Peyer's patch (tissue), 4 donors: ENCODE data around the gene CHMP6. TPM values are rescaled to one million over a fixed set of nuclear protein-coding genes. Genes with fewer than 3 reads are reported as not detected.
A peak's percentile ranks its signal among the peaks of the same experiment; 100 is the strongest.

Source experiments
- DNase-seq, 3 donors: peaks; one replicate each; pipeline ENCODE4 v3.0.0-alpha.2; 2017 to 2019
- H3K27ac ChIP-seq, 4 donors: fragments of 200-600 bp; sonication (generic); one replicate each; pipeline ENCODE4 v1.5.1; 2016 to 2019
- H3K27me3 ChIP-seq, 2 donors: fragments of 200-600 bp; sonication (generic); one replicate each; pipeline ENCODE4 v1.5.1; 2019
- H3K36me3 ChIP-seq, 3 donors: fragments of 200-600 bp; sonication (generic); one replicate each; pipeline ENCODE4 v1.5.1; 2016 to 2019
- H3K4me1 ChIP-seq, 4 donors: fragments of 200-600 bp; sonication (generic); one replicate each; pipeline ENCODE4 v1.5.1; 2016 to 2019
- H3K4me3 ChIP-seq, 4 donors: fragments of 200-600 bp; sonication (generic); 1 replicate in 3 of 4; 2 replicates in 1 of 4; pipeline ENCODE4 v1.5.1; 2016 to 2019; ENCODE audit warnings: mild to moderate bottlenecking in 1 of 4
- H3K9me3 ChIP-seq, 4 donors: fragments of 200-600 bp; sonication (generic); one replicate each; pipeline ENCODE4 v1.5.1; 2016 to 2019; ENCODE audit warnings: mild to moderate bottlenecking in 1 of 4
- POLR2A ChIP-seq, 2 donors: fragments of 450-650 bp; IDR thresholded peaks; one replicate each; pipeline ENCODE4 v1.5.1; 2017; ENCODE audit warnings: antibody characterized with exemption in 2 of 2, mild to moderate bottlenecking in 2 of 2, moderate library complexity in 2 of 2
- total RNA-seq, 4 donors: library from RNA; depleted of rRNA; stranded (reverse); fragments of >200 nt; gene quantifications; one replicate each; pipeline ENCODE4 v1.1.0, GENCODE V29; 2016
- TF ChIP-seq, protein P1 (sequence below), 6 experiments: fragments of 450-650 bp in 4 of 6; fragments of 200-600 bp in 2 of 6; sonication (generic) in 1 of 6; IDR thresholded peaks; one replicate each; pipeline ENCODE4 v1.5.1; 2017 to 2019; ENCODE audit warnings: antibody characterized with exemption in 6 of 6, mild to moderate bottlenecking in 3 of 6, moderate library complexity in 1 of 6

CHMP6 gene
- total RNA-seq, 4 donors from 2014 or later = 29.9 to 57.8 (median 37.1) TPM

DNA sequence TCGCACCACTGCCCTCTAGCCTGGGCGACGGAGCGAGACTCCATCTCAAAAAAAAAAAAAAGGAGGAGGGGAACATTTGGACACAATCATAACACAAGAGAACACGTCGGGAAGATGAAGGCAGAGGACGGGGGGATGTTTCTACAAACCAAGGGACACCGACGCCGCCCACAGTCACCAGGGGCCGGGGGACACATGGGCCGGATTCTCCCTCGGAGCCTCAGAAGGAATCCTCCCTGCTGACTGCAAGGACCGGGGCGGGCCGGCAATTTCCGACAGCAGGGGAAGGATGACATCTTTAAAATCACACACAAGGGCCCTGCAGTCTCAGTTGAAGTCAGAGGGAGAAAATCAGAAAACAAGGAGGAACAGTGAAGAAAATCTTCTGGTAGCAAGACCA lies 8.1 kb upstream of the CHMP6 start:
- no peaks in the 10 kb centered on the region for H3K36me3 ChIP-seq
- no peak for DNase-seq
- H3K4me3 ChIP-seq = no peak overlapping the region
- H3K4me1 ChIP-seq = peaks cover 0 to 12% (median 5%) of the 10 kb centered on the region in 4 donors
- H3K9me3 ChIP-seq = no peaks in the 10 kb centered on the region
- TF ChIP-seq, protein P1, sequence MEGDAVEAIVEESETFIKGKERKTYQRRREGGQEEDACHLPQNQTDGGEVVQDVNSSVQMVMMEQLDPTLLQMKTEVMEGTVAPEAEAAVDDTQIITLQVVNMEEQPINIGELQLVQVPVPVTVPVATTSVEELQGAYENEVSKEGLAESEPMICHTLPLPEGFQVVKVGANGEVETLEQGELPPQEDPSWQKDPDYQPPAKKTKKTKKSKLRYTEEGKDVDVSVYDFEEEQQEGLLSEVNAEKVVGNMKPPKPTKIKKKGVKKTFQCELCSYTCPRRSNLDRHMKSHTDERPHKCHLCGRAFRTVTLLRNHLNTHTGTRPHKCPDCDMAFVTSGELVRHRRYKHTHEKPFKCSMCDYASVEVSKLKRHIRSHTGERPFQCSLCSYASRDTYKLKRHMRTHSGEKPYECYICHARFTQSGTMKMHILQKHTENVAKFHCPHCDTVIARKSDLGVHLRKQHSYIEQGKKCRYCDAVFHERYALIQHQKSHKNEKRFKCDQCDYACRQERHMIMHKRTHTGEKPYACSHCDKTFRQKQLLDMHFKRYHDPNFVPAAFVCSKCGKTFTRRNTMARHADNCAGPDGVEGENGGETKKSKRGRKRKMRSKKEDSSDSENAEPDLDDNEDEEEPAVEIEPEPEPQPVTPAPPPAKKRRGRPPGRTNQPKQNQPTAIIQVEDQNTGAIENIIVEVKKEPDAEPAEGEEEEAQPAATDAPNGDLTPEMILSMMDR (IDR thresholded peaks at IDR 0.05) = no peak
- TF ChIP-seq POLR2A (IDR thresholded peaks at IDR 0.05) = no peak
- H3K27me3 ChIP-seq = no peaks in the 10 kb centered on the region
- no peak overlapping the region for H3K27ac ChIP-seq

DNA sequence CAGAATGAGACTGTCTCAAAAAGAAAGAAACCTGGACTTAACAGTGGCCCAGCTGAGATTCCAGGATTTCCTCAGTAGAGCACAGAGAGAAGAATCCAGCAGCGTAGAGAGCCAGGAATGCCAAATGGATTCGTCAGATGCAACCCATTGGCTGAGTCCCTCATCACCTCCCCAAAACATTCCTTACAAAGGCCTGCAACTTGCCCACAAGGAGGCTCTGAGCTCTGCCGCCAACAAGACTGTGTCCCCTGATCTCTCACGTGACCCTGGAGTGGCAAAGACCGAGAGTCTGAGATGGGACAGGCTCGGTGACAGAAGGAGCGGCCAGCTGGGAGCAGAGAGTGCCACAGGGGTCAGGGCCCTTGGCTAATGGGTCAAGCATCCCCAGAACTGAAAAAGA lies 6.9 kb upstream of the CHMP6 start:
- TF ChIP-seq POLR2A (IDR thresholded peaks at IDR 0.05) = no peak
- TF ChIP-seq, protein P1 (IDR thresholded peaks at IDR 0.05) = peak in 1 of 6 experiments; percentile 4
- Histone ChIP-seq H3K4me3 (no peak overlapping the region), H3K27me3 (no peaks in the 10 kb centered on the region), H3K27ac (peak overlapping the region in 1 of 4 donors; percentile 54), H3K4me1 (peaks cover 0 to 20% (median 9%) of the 10 kb centered on the region in 4 donors), H3K9me3 (no peaks in the 10 kb centered on the region), H3K36me3 (no peaks in the 10 kb centered on the region)
- no peak for DNase-seq

DNA sequence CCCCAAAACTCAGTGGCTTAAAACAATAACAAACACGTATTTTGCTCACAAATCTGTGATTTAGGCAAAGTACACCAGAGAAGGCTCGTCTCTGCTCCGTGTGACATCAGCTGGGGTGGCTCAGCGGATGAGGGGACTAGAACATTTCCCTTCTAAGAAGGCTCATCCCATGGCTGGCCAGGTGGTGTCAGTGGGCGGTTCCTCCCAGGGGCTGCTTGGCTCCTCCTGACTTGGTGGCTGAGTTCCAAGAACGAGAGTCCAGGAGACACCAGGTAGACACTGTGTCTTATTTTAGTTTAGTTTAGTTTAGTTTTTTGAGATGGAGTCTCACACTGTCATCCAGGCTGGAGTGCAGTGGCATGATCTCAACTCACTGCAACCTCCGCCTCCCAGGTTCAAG lies 5.6 kb upstream of the CHMP6 start:
- no peak for DNase-seq
- H3K4me3 ChIP-seq = no peak overlapping the region
- H3K27me3 ChIP-seq = no peaks in the 10 kb centered on the region
- TF ChIP-seq POLR2A (IDR thresholded peaks at IDR 0.05) = no peak
- TF ChIP-seq, protein P1 (IDR thresholded peaks at IDR 0.05) = no peak
- no peaks in the 10 kb centered on the region for H3K36me3 ChIP-seq
- peaks cover 0 to 18% (median 6%) of the 10 kb centered on the region in 4 donors for H3K4me1 ChIP-seq
- no peak overlapping the region for H3K27ac ChIP-seq
- H3K9me3 ChIP-seq = no peaks in the 10 kb centered on the region

DNA sequence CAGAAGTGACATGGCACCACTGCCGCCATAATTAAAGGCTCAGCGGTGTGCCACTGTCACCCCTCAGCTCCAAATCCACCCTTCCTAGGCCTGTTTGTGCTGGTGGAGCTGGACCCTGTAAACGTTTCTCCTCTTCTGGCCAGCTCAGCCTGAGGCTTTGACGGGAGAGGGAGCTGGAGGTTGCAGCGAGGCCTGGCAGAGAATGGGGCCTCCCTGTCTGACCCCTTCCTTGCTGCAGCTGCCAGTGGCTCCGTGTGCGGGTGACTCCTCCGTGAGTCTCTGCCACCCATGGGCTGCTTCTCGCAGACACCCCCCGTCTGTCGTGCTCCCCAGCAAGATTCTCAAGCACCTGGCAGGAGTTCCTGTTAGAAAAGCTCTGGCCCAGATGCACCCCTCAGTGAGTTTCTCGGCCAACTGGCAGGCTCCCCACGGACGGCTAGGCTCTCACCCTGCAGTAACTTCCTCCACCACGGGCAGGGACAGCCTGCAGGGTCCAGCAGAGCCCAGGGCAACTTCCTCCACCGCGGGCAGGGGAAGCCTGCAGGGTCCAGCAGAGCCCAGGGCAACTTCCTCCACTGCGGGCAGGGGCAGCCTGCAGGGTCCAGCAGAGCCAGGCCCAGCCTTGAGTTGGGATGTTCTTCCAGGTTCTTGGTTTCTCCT lies 4.7 kb upstream of the CHMP6 start:
- Histone ChIP-seq H3K27ac (peak overlapping the region in 1 of 4 donors; percentile 17), H3K36me3 (no peaks in the 10 kb centered on the region), H3K4me1 (peaks cover 0 to 14% (median 4%) of the 10 kb centered on the region in 4 donors), H3K9me3 (no peaks in the 10 kb centered on the region), H3K27me3 (no peaks in the 10 kb centered on the region), H3K4me3 (no peak overlapping the region)
- no peak for TF ChIP-seq POLR2A (IDR thresholded peaks at IDR 0.05)
- TF ChIP-seq, protein P1 (IDR thresholded peaks at IDR 0.05) = no peak
- no peak for DNase-seq

DNA sequence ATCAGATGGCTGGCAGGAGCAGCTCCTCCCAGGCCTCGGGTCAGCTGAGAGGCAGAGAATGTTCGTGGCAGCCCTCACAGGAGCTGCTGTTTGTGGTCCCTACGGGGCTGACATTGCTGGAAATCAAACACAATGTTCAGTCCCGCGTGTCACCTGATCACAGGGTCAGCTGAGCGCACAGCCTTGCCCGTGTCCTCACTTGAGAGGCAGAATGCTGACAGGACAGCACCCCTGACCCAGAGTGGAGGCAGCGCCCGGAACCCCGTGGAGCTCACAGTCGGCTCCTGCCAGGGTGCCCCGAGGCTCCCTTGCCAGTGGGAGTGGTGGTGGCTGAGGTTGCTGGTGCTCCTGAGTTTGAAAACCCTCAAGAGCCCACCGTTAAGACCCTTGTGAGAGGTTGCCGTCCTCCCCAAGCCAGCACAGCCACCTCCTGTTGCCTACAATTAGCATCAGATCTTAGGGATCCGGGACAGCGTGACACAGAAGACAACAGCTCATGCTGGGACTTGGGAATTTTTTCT lies 3.6 kb upstream of the CHMP6 start:
- H3K27ac ChIP-seq = no peak overlapping the region
- TF ChIP-seq POLR2A (IDR thresholded peaks at IDR 0.05) = no peak
- no peaks in the 10 kb centered on the region for H3K36me3 ChIP-seq
- H3K4me1 ChIP-seq = peaks cover 0 to 22% (median 9%) of the 10 kb centered on the region in 4 donors
- no peak for DNase-seq
- no peaks in the 10 kb centered on the region for H3K27me3 ChIP-seq
- no peaks in the 10 kb centered on the region for H3K9me3 ChIP-seq
- H3K4me3 ChIP-seq = no peak overlapping the region

DNA sequence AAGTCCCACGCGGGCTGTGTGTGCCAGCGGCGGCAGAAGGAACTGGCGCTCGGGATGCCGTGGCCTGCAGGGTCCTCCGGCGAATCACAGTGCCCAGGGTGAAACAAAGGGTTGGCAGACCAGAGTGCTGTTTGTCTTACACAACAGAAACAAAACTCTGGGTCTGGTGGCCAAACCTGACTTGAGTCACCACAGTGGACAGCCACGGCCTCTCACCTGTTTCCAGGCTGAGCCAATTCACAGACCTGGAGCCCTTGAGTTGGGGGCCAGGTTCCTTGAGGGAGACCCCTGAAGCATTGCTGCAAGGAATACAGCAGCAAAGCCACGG lies 2.1 kb upstream of the CHMP6 start:
- DNase-seq = no peak
- no peaks in the 10 kb centered on the region for H3K36me3 ChIP-seq
- peak overlapping the region in 2 of 4 donors; percentile 27 to 38 for H3K4me3 ChIP-seq
- TF ChIP-seq, protein P1 (IDR thresholded peaks at IDR 0.05) = no peak
- TF ChIP-seq POLR2A (IDR thresholded peaks at IDR 0.05) = no peak
- peaks cover 0 to 36% (median 11%) of the 10 kb centered on the region in 4 donors for H3K4me1 ChIP-seq
- no peaks in the 10 kb centered on the region for H3K9me3 ChIP-seq
- H3K27me3 ChIP-seq = no peaks in the 10 kb centered on the region
- H3K27ac ChIP-seq = no peak overlapping the region
